GM19463 (cell line): ENCODE measurements around the gene CEACAM20.
"Not testable (repeated sequence)": the region's sequence is repeated elsewhere in the genome, so short reads cannot be mapped to it uniquely, and the experiment has no call there.

ENCODE experiments used
- ATAC-seq: cut with Tn5 transposase; IDR thresholded peaks from one replicate; pipeline ENCODE4 v1.9.1; 2021; ENCODE audit warnings: mild to moderate bottlenecking, moderate library complexity; ENCODE audit not compliant: unreplicated experiment

The CEACAM20 gene

GRCh38 chr19:44529536-44529935 is at the start of gene CEACAM20:
Gene CEACAM20, minus strand, starts transcription at chr19:44529675. Its CDS starts 166 bp downstream, at chr19:44529509.
- ATAC-seq: no peak

- no peak for ATAC-seq
Observed at GRCh38 chr19:44577566-44577874, 48.0 kb upstream of the CEACAM20 start.

- ATAC-seq: no peak
Observed at GRCh38 chr19:44576843-44577565, 47.5 kb upstream of the CEACAM20 start.

GRCh38 chr19:44575116-44575700 is 45.7 kb upstream of the CEACAM20 start:
- no peak for ATAC-seq

- no peak for ATAC-seq
Observed at GRCh38 chr19:44574186-44574950, 44.9 kb upstream of the CEACAM20 start.

GRCh38 chr19:44573627-44574026 is 44.2 kb upstream of the CEACAM20 start:
- no peak for ATAC-seq

GRCh38 chr19:44573183-44573582 is 43.7 kb upstream of the CEACAM20 start:
- no peak for ATAC-seq

- no peak for ATAC-seq
Observed at GRCh38 chr19:44572581-44572900, 43.1 kb upstream of the CEACAM20 start.

- no peak for ATAC-seq
Observed at GRCh38 chr19:44571830-44572580, 42.5 kb upstream of the CEACAM20 start.

- no peak for ATAC-seq
Observed at GRCh38 chr19:44570984-44571684, 41.7 kb upstream of the CEACAM20 start.

GRCh38 chr19:44570603-44570983 is 41.1 kb upstream of the CEACAM20 start:
- ATAC-seq: no peak

GRCh38 chr19:44567745-44568144 is 38.3 kb upstream of the CEACAM20 start:
- no peak for ATAC-seq

- ATAC-seq: no peak
Observed at GRCh38 chr19:44566984-44567383, 37.5 kb upstream of the CEACAM20 start.

- ATAC-seq: not testable (repeated sequence)
Observed at GRCh38 chr19:44563086-44563655, 33.7 kb upstream of the CEACAM20 start.

- no peak for ATAC-seq
Observed at GRCh38 chr19:44557933-44558332, 28.5 kb upstream of the CEACAM20 start.

GRCh38 chr19:44554641-44555246 is 25.3 kb upstream of the CEACAM20 start:
- ATAC-seq: no peak

- no peak for ATAC-seq
Observed at GRCh38 chr19:44553478-44554171, 24.1 kb upstream of the CEACAM20 start.

GRCh38 chr19:44552324-44552723 is 22.8 kb upstream of the CEACAM20 start:
- no peak for ATAC-seq

- ATAC-seq: no peak
Observed at GRCh38 chr19:44551850-44552249, 22.4 kb upstream of the CEACAM20 start.

- not testable (repeated sequence) for ATAC-seq
Observed at GRCh38 chr19:44550976-44551375, 21.5 kb upstream of the CEACAM20 start.
